Karpas-422 (cell line): Measurements from ENCODE around the gene HAPSTR1. TPM values are rescaled to one million over a fixed set of nuclear protein-coding genes. Genes with fewer than 3 reads are reported as not detected.

Source experiments
- DNase-seq: peaks from one replicate; pipeline ENCODE4 v3.0.0-alpha.2; 2015
- H2AFZ ChIP-seq: fragments of 200-600 bp; sonication (generic); 2 replicates; pipeline ENCODE4 v1.6.1; 2014; ENCODE audit warnings: antibody characterized with exemption, low read length, mixed read lengths
- H3K27ac ChIP-seq: fragments of 200-600 bp; sonication (generic); 2 replicates; pipeline ENCODE4 v1.5.1; 2014; ENCODE audit warnings: mild to moderate bottlenecking, low read length, moderate library complexity
- H3K27me3 ChIP-seq: fragments of 200-600 bp; sonication (generic); 2 replicates; pipeline ENCODE4 v1.6.1; 2014; ENCODE audit warnings: low read length, mixed read lengths
- H3K36me3 ChIP-seq: fragments of 200-600 bp; sonication (generic); 2 replicates; pipeline ENCODE4 v1.6.1; 2014; ENCODE audit warnings: low read length, mixed read lengths; ENCODE audit not compliant: insufficient read depth
- H3K4me1 ChIP-seq: fragments of 200-600 bp; sonication (generic); 2 replicates; pipeline ENCODE4 v1.6.1; 2014; ENCODE audit warnings: mild to moderate bottlenecking, low read length, mixed read lengths
- H3K4me2 ChIP-seq: fragments of 200-600 bp; sonication (generic); 2 replicates; pipeline ENCODE4 v1.6.1; 2014; ENCODE audit warnings: low read length, low read depth, mild to moderate bottlenecking; ENCODE audit not compliant: poor library complexity, severe bottlenecking
- H3K4me3 ChIP-seq: fragments of 200-600 bp; sonication (generic); 2 replicates; pipeline ENCODE4 v1.5.1; 2014; ENCODE audit warnings: mild to moderate bottlenecking, antibody characterized with exemption, low read length, mixed read lengths
- H3K79me2 ChIP-seq: fragments of 200-600 bp; sonication (generic); 2 replicates; pipeline ENCODE4 v1.6.1; 2014; ENCODE audit warnings: mild to moderate bottlenecking, low read length, mixed read lengths
- H3K9ac ChIP-seq: fragments of 200-600 bp; sonication (generic); 2 replicates; pipeline ENCODE4 v1.6.0; 2014; ENCODE audit warnings: low read length
- H3K9me2 ChIP-seq: fragments of 200-600 bp; sonication (generic), shearing (Covaris generic); replicated peaks from 2 replicates; pipeline ENCODE4 v1.6.0; 2014; ENCODE audit warnings: mild to moderate bottlenecking, low read length, moderate library complexity; ENCODE audit not compliant: insufficient read depth
- H3K9me3 ChIP-seq: fragments of 300-700, 200-600 bp; sonication (generic); 2 replicates; pipeline ENCODE4 v1.6.1; 2014; ENCODE audit warnings: low read length, mixed read lengths
- H4K20me1 ChIP-seq: fragments of 200-600 bp; sonication (generic); 2 replicates; pipeline ENCODE4 v1.6.1; 2014; ENCODE audit warnings: mild to moderate bottlenecking, antibody characterized with exemption, low read length, low read depth; ENCODE audit not compliant: insufficient read depth
- total RNA-seq: library from RNA; depleted of rRNA; stranded (reverse); fragments of >200 nt; shearing (Covaris generic); gene quantifications from 2 replicates; pipeline ENCODE4 v1.2.3, GENCODE V29; 2014; ENCODE audit warnings: low replicate concordance

HAPSTR1 gene
- total RNA-seq, 1 experiment from 2014 or later: 51.2 TPM

- Histone ChIP-seq H3K4me1 (peaks cover 35% of the 10 kb centered on the region), H3K36me3 (peaks cover 82% of the 10 kb centered on the region), H3K79me2 (peaks cover 100% of the 10 kb centered on the region), H3K4me3 (no peak overlapping the region), H3K27ac (no peak overlapping the region), H3K9me2 (no peaks in the 10 kb centered on the region), H3K9me3 (no peaks in the 10 kb centered on the region), H3K4me2 (no peak overlapping the region), H2AFZ (no peak overlapping the region), H3K27me3 (no peaks in the 10 kb centered on the region), H3K9ac (no peak overlapping the region), H4K20me1 (peaks cover 96% of the 10 kb centered on the region)
- no peak for DNase-seq
Observed at GRCh38 chr16:9102943-9103342, 11.5 kb downstream of the HAPSTR1 start.

- Histone ChIP-seq H3K9ac (no peak overlapping the region), H2AFZ (no peak overlapping the region), H3K4me3 (no peak overlapping the region), H3K9me2 (no peaks in the 10 kb centered on the region), H4K20me1 (peaks cover 94% of the 10 kb centered on the region), H3K9me3 (no peaks in the 10 kb centered on the region), H3K4me1 (peaks cover 31% of the 10 kb centered on the region), H3K36me3 (peaks cover 84% of the 10 kb centered on the region), H3K4me2 (no peak overlapping the region), H3K27ac (no peak overlapping the region), H3K27me3 (no peaks in the 10 kb centered on the region), H3K79me2 (peaks cover 100% of the 10 kb centered on the region)
- DNase-seq: no peak
Observed at GRCh38 chr16:9103546-9103945, 12.1 kb downstream of the HAPSTR1 start.

- peaks cover 94% of the 10 kb centered on the region for H4K20me1 ChIP-seq
Observed at GRCh38 chr16:9105189-9105588, 13.7 kb downstream of the HAPSTR1 start.

GRCh38 chr16:9107025-9107970 is 15.9 kb downstream of the HAPSTR1 start:
- Histone ChIP-seq H3K9me3 (no peaks in the 10 kb centered on the region), H3K4me1 (peaks cover 16% of the 10 kb centered on the region), H3K9me2 (no peaks in the 10 kb centered on the region), H3K9ac (no peak overlapping the region), H3K4me3 (no peak overlapping the region), H3K79me2 (peaks cover 100% of the 10 kb centered on the region), H3K36me3 (peaks cover 79% of the 10 kb centered on the region), H3K4me2 (no peak overlapping the region), H2AFZ (no peak overlapping the region), H3K27ac (no peak overlapping the region), H4K20me1 (peaks cover 85% of the 10 kb centered on the region), H3K27me3 (no peaks in the 10 kb centered on the region)
- no peak for DNase-seq

More at GRCh38 chr16:9105189-9105588, 13.7 kb downstream of the HAPSTR1 start:
- Histone ChIP-seq H3K9me2 (no peaks in the 10 kb centered on the region), H2AFZ (no peak overlapping the region), H3K9me3 (no peaks in the 10 kb centered on the region), H3K9ac (no peak overlapping the region), H3K79me2 (peaks cover 100% of the 10 kb centered on the region), H3K4me1 (peaks cover 16% of the 10 kb centered on the region), H3K27ac (no peak overlapping the region), H3K4me2 (no peak overlapping the region), H3K4me3 (no peak overlapping the region), H3K27me3 (no peaks in the 10 kb centered on the region), H3K36me3 (peaks cover 84% of the 10 kb centered on the region)
- no peak for DNase-seq

- H2AFZ ChIP-seq: no peak overlapping the region
- H3K9me3 ChIP-seq: no peaks in the 10 kb centered on the region
- no peak overlapping the region for H3K9ac ChIP-seq
- H3K27ac ChIP-seq: no peak overlapping the region
- DNase-seq: no peak
- peaks cover 13% of the 10 kb centered on the region for H3K4me1 ChIP-seq
- H3K9me2 ChIP-seq: no peaks in the 10 kb centered on the region
- no peak overlapping the region for H3K4me3 ChIP-seq
- peaks cover 85% of the 10 kb centered on the region for H4K20me1 ChIP-seq
- H3K27me3 ChIP-seq: no peaks in the 10 kb centered on the region
- H3K4me2 ChIP-seq: no peak overlapping the region
- H3K79me2 ChIP-seq: peaks cover 100% of the 10 kb centered on the region
- H3K36me3 ChIP-seq: peaks cover 74% of the 10 kb centered on the region
Observed at GRCh38 chr16:9109255-9109654, 17.8 kb downstream of the HAPSTR1 start.

GRCh38 chr16:9112166-9112843 is 20.9 kb downstream of the HAPSTR1 start:
- Histone ChIP-seq H3K9me2 (no peaks in the 10 kb centered on the region), H3K9me3 (no peaks in the 10 kb centered on the region), H3K27me3 (no peaks in the 10 kb centered on the region), H3K4me2 (no peak overlapping the region), H4K20me1 (peaks cover 61% of the 10 kb centered on the region), H3K27ac (no peak overlapping the region), H3K4me3 (no peak overlapping the region), H3K79me2 (peaks cover 96% of the 10 kb centered on the region), H2AFZ (no peak overlapping the region), H3K9ac (no peak overlapping the region), H3K36me3 (peaks cover 63% of the 10 kb centered on the region), H3K4me1 (peaks cover 3% of the 10 kb centered on the region; the same call in 1 of the 2 replicates)
- DNase-seq: no peak

GRCh38 chr16:9112844-9113186 is 21.4 kb downstream of the HAPSTR1 start:
- H3K4me1 ChIP-seq: peaks cover 3% of the 10 kb centered on the region; the same call in 1 of the 2 replicates
- no peaks in the 10 kb centered on the region for H3K9me3 ChIP-seq
- peaks cover 96% of the 10 kb centered on the region for H3K79me2 ChIP-seq
- peaks cover 56% of the 10 kb centered on the region for H4K20me1 ChIP-seq
- H3K27ac ChIP-seq: no peak overlapping the region
- H3K9me2 ChIP-seq: no peaks in the 10 kb centered on the region
- no peak overlapping the region for H3K9ac ChIP-seq
- H3K4me3 ChIP-seq: no peak overlapping the region
- DNase-seq: no peak
- no peak overlapping the region for H3K4me2 ChIP-seq
- no peak overlapping the region for H2AFZ ChIP-seq
- H3K36me3 ChIP-seq: peaks cover 63% of the 10 kb centered on the region
- H3K27me3 ChIP-seq: no peaks in the 10 kb centered on the region

- Histone ChIP-seq H3K27ac (no peak overlapping the region), H3K36me3 (peaks cover 58% of the 10 kb centered on the region), H3K27me3 (no peaks in the 10 kb centered on the region), H3K9ac (no peak overlapping the region), H3K79me2 (peaks cover 95% of the 10 kb centered on the region), H4K20me1 (peaks cover 49% of the 10 kb centered on the region), H2AFZ (no peak overlapping the region), H3K9me2 (no peaks in the 10 kb centered on the region), H3K4me3 (no peak overlapping the region), H3K9me3 (no peaks in the 10 kb centered on the region), H3K4me1 (peaks cover 3% of the 10 kb centered on the region; the same call in 1 of the 2 replicates), H3K4me2 (no peak overlapping the region)
- DNase-seq: no peak
Observed at GRCh38 chr16:9113707-9114106, 22.3 kb downstream of the HAPSTR1 start.
